NB4 (cell line): ENCODE results near the gene LTB4R.

Experiments
- DNase-seq: peaks from one replicate; pipeline ENCODE4 v3.0.0; 2010; ENCODE audit warnings: low read depth
- H3K4me3 ChIP-seq: one replicate; pipeline ENCODE4 v1.5.1; 2011; ENCODE audit warnings: mild to moderate bottlenecking, low read depth, low read length, moderate library complexity
- MYC ChIP-seq: IDR thresholded peaks from 2 replicates; pipeline ENCODE4 v1.6.1; 2011; ENCODE audit warnings: low read depth, low read length
- POLR2A ChIP-seq: IDR thresholded peaks from 2 replicates; pipeline ENCODE4 v1.6.1; 2011; ENCODE audit warnings: mild to moderate bottlenecking; ENCODE audit not compliant: insufficient read length; ENCODE audit errors: extremely low read depth
- TF ChIP-seq, protein P1 (sequence below): IDR thresholded peaks from one replicate; pipeline ENCODE4 v1.5.1; 2012; ENCODE audit warnings: low read depth, low read length
- TF ChIP-seq, protein P2 (sequence below): IDR thresholded peaks from 2 replicates; pipeline ENCODE4 v1.6.1; 2011; ENCODE audit warnings: low read depth, low read length

The LTB4R gene

DNA sequence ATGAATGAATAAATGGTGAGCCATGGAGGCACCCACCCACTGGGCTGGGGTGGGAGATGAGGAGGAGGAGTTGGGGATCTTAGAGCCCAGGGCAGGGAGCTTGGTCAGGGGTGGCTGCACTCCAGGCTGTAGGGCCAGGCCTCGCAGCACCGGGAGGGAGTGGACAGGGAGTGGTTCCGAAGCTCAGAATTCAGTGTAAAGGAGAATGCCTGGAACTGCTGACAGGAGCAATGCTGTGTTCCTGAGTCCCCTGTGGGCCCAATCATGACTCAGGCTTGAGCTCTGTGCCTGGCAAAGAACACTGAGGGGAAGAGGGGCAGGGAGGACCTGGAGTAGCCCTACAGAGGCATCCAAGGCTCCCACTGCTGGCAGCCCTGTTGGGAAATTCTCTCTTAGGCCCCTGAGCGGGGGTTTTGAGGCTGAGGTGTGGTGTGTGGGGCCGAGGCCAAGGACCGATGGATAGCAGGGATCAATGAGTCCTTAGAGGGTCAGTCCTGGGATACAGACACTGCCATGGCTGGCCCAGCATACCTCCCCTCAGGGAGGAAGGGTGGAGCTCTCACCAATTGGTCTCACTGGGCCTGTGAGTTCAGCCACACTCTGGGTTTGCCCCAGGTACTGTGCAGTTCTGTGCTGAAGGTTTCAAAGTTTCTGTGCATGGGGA is 30.4 kb upstream of the LTB4R start:
- DNase-seq, result no peak
- no peak overlapping the region for H3K4me3 ChIP-seq
- TF ChIP-seq, protein P1, sequence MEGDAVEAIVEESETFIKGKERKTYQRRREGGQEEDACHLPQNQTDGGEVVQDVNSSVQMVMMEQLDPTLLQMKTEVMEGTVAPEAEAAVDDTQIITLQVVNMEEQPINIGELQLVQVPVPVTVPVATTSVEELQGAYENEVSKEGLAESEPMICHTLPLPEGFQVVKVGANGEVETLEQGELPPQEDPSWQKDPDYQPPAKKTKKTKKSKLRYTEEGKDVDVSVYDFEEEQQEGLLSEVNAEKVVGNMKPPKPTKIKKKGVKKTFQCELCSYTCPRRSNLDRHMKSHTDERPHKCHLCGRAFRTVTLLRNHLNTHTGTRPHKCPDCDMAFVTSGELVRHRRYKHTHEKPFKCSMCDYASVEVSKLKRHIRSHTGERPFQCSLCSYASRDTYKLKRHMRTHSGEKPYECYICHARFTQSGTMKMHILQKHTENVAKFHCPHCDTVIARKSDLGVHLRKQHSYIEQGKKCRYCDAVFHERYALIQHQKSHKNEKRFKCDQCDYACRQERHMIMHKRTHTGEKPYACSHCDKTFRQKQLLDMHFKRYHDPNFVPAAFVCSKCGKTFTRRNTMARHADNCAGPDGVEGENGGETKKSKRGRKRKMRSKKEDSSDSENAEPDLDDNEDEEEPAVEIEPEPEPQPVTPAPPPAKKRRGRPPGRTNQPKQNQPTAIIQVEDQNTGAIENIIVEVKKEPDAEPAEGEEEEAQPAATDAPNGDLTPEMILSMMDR, result no peak
- no peak for TF ChIP-seq MYC
- TF ChIP-seq POLR2A, result no peak
- TF ChIP-seq, protein P2, sequence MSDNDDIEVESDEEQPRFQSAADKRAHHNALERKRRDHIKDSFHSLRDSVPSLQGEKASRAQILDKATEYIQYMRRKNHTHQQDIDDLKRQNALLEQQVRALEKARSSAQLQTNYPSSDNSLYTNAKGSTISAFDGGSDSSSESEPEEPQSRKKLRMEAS, result no peak

DNA sequence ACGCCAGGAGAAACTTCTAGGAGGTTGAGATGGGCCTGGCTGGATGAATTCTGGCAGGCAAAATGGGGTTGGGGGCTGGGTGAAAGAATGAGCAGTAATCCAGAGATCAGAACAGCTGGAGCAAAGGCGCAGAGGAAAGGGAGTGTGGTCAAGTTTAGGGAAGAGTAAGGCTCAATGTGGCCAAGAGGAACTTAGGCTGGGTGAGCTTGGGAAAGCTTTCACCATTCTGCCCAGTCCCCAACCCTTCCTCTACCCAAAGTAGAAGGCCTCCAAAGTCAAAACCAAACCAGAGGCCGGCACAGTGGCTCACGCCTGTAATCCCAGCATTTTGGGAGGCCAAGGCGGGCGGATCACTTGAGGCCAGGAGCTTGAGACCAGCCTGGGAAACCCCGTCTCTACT is 29.7 kb upstream of the LTB4R start:
- TF ChIP-seq, protein P1, result no peak
- TF ChIP-seq POLR2A (no peak), MYC (no peak)
- TF ChIP-seq, protein P2, result no peak
- no peak overlapping the region for H3K4me3 ChIP-seq
- no peak for DNase-seq

DNA sequence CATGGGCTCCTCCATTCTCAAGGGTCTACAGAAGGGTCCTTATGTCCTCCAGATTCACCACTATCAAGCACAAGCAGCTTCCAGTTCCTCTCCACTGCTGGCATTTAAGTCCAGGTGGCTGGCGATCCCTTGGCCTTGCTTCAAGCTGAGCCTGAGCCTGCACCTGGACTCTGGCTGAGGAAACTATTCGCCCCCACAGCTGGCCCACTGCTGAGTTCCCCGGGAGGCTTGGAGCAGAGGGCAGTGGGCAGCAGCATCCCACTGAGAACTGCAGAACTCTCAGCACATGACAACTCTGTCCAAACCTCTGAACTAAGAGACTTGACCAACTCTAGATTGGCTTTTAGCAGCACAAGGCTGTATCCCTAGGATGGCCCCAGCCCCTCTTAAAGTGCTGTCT is 28.6 kb upstream of the LTB4R start:
- DNase-seq, result no peak
- TF ChIP-seq MYC, result no peak
- TF ChIP-seq, protein P2, result no peak
- TF ChIP-seq, protein P1, result no peak
- no peak overlapping the region for H3K4me3 ChIP-seq

DNA sequence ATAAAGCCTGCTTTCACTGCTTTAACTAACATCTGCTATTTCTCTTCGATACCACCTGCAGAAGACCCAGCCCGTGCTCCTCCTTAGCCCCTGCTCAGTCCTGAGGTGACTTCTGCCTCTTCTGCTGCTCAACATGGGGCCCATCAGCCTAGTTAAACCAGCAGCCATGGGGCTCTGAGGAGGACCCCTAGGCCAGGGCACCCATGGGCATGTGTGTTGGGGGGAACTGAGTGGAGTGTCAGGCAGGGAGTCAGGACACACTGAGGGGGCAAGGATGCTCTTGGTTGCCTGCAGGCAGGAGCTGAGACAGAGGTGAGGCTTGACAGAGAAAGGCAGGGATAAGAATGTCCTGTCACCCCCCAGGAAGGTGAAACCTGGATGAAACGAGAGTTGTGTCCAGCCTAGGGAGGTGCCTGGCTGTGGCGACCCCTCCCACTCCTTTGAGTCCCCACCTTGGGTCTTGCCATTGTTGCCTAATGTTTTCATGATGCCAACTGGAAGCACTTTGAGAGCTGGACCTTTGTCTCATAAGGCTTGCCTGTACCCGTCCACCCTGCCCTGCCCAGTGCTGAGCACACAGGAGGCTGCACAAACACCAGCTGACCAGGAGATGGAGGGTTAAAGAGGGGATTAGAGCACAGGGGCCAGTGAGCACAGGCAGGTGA is 27.4 kb upstream of the LTB4R start:
- DNase-seq, result no peak
- TF ChIP-seq MYC, result no peak
- TF ChIP-seq, protein P2, result no peak
- TF ChIP-seq POLR2A, result no peak
- TF ChIP-seq, protein P1, result no peak
- no peak overlapping the region for H3K4me3 ChIP-seq

DNA sequence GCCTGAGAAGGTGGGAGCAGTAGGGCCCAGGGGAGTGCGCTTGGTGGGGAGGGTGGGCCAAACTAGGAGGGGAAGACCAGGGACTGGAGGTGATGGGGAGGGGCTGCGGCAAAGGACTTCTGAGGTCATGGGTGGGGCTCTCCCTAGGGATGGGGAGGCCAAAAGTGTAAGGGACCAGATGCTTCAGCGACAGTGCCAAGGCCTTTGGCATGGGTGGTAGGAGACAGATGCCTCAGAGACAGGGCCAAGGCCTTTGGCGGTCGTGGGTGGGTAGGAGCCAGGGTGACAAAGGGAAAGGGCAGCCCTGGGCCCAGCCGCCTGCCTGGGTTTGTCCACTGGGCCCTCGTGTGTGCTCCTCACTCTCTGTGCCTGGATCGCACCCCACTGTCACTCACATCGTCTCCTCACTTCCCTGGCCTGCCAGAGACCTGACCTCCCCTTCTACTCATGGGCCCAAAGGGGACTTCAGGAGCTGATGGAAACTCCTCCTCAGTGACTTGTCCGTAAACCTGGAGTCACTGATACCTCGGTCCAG is 26.7 kb upstream of the LTB4R start:
- DNase-seq, result no peak
- TF ChIP-seq, protein P1, result no peak
- TF ChIP-seq, protein P2, result no peak
- TF ChIP-seq POLR2A (no peak), MYC (no peak)
- no peak overlapping the region for H3K4me3 ChIP-seq
